IMR-90 (cell line): Measurements from ENCODE around the gene FAIM2. TPM values are rescaled to one million over a fixed set of nuclear protein-coding genes. Genes with fewer than 3 reads are reported as not detected.

Source experiments
- ATAC-seq: fragments of 200-7000 bp; cut with Tn5 transposase; 2 replicates; pipeline ENCODE4 v1.9.1; 2020; ENCODE audit warnings: low read depth, mild to moderate bottlenecking, moderate library complexity
- BruUV-seq: library from RNA; stranded (reverse); fragments of 400-500 nt; replicated peaks from 2 replicates; lab custom pipeline; 2021; lab: Mats Ljungman, UMichigan
- CTCF ChIA-PET: fragments of 300-600 bp; formaldehyde crosslinking; extraction: SDS; loops from one replicate; lab custom pipeline; 2021; ENCODE audit warnings: antibody characterized with exemption; lab: Yijun Ruan, JAX
- POLR2A ChIA-PET: fragments of 300-600 bp; sonication (Branson Sonifier 250); formaldehyde crosslinking; loops from one replicate; lab custom pipeline; 2022; ENCODE audit warnings: antibody characterized with exemption; ENCODE audit not compliant: unreplicated experiment; lab: Charles Lee
- DNase-seq: peaks from one replicate; pipeline ENCODE4 v3.0.0; 2013
- H2AFZ ChIP-seq: replicated peaks from 2 replicates; pipeline ENCODE3; 2013; ENCODE audit warnings: low read length, mild to moderate bottlenecking; ENCODE audit not compliant: poor library complexity
- H2AK5ac ChIP-seq: 2 replicates; pipeline ENCODE4 v1.6.1; 2013; ENCODE audit warnings: low read depth, low read length, inconsistent platforms
- H2AK9ac ChIP-seq: replicated peaks from 2 replicates; pipeline ENCODE3; 2013; ENCODE audit warnings: mild to moderate bottlenecking, low read depth, low read length, moderate library complexity; ENCODE audit not compliant: poor library complexity
- H2BK120ac ChIP-seq: 2 replicates; pipeline ENCODE4 v1.6.1; 2013; ENCODE audit warnings: low read depth, low read length, inconsistent platforms
- H2BK15ac ChIP-seq: 3 replicates; pipeline ENCODE4 v1.6.1; 2013; ENCODE audit warnings: low read depth, low read length, inconsistent platforms
- H2BK20ac ChIP-seq: 2 replicates; pipeline ENCODE4 v1.6.1; 2013; ENCODE audit warnings: low read depth, mild to moderate bottlenecking, inconsistent platforms, low read length, moderate library complexity
- H2BK5ac ChIP-seq: 2 replicates; pipeline ENCODE4 v1.6.1; 2013; ENCODE audit warnings: mild to moderate bottlenecking, low read depth, low read length, inconsistent platforms; ENCODE audit not compliant: poor library complexity, severe bottlenecking
- H3K14ac ChIP-seq: replicated peaks from 2 replicates; pipeline ENCODE4 v1.6.1; 2013; ENCODE audit warnings: low read depth, low read length, inconsistent platforms
- H3K18ac ChIP-seq: 2 replicates; pipeline ENCODE4 v1.6.1; 2013; ENCODE audit warnings: low read depth, low read length, control low read depth
- H3K23ac ChIP-seq: 2 replicates; pipeline ENCODE4 v1.6.1; 2013; ENCODE audit warnings: low read depth, low read length, inconsistent platforms
- H3K27ac ChIP-seq: 2 replicates; pipeline ENCODE4 v1.5.1; 2013; ENCODE audit warnings: mild to moderate bottlenecking, control low read depth, low read length; ENCODE audit not compliant: insufficient read depth
- H3K27me3 ChIP-seq: 2 replicates; pipeline ENCODE4 v1.6.1; 2013; ENCODE audit warnings: low read length; ENCODE audit not compliant: control insufficient read depth, insufficient read depth
- H3K36me3 ChIP-seq: 2 replicates; pipeline ENCODE4 v1.6.1; 2013; ENCODE audit warnings: low read length, mixed read lengths; ENCODE audit not compliant: control insufficient read depth, insufficient read depth
- H3K4ac ChIP-seq: 2 replicates; pipeline ENCODE4 v1.6.1; 2013; ENCODE audit warnings: low read depth, low read length, inconsistent platforms
- H3K4me1 ChIP-seq: 2 replicates; pipeline ENCODE4 v1.6.1; 2013; ENCODE audit warnings: low read length, mixed read lengths; ENCODE audit not compliant: control insufficient read depth, insufficient read depth
- H3K4me2 ChIP-seq: 2 replicates; pipeline ENCODE4 v1.6.1; 2013; ENCODE audit warnings: low read depth, mild to moderate bottlenecking, control low read depth, low read length, moderate library complexity
- H3K4me3 ChIP-seq: 2 replicates; pipeline ENCODE4 v1.5.1; 2013; ENCODE audit warnings: low read depth, mild to moderate bottlenecking, control low read depth, low read length, moderate library complexity; ENCODE audit not compliant: insufficient read depth
- H3K56ac ChIP-seq: 2 replicates; pipeline ENCODE4 v1.6.1; 2013; ENCODE audit warnings: low read length, inconsistent platforms; ENCODE audit not compliant: insufficient read depth; ENCODE audit errors: extremely low read depth
- H3K79me1 ChIP-seq, 2 experiments: 2 replicates each; pipeline ENCODE4 v1.6.1; 2013; ENCODE audit warnings: low read length in 2 of 2, inconsistent platforms in 1 of 2, low read depth in 1 of 2
- H3K9ac ChIP-seq: 2 replicates; pipeline ENCODE4 v1.6.1; 2013; ENCODE audit warnings: low read depth, low read length, control low read depth
- H3K9me1 ChIP-seq: 2 replicates; pipeline ENCODE4 v1.6.1; 2013; ENCODE audit warnings: low read length, inconsistent platforms; ENCODE audit not compliant: insufficient read depth
- H3K9me3 ChIP-seq: 2 replicates; pipeline ENCODE4 v1.6.1; 2013; ENCODE audit warnings: low read length; ENCODE audit not compliant: control insufficient read depth, insufficient read depth
- H4K20me1 ChIP-seq: 2 replicates; pipeline ENCODE4 v1.6.1; 2013; ENCODE audit warnings: low read length, inconsistent platforms; ENCODE audit not compliant: insufficient read depth
- H4K5ac ChIP-seq: 2 replicates; pipeline ENCODE4 v1.6.1; 2013; ENCODE audit warnings: mild to moderate bottlenecking, low read depth, low read length, control low read depth
- H4K8ac ChIP-seq, 2 experiments: 2 replicates each; pipeline ENCODE4 v1.6.1; 2013; ENCODE audit warnings: low read depth in 2 of 2, low read length in 2 of 2, control low read depth in 1 of 2, inconsistent platforms in 1 of 2
- H4K91ac ChIP-seq: 2 replicates; pipeline ENCODE4 v1.6.1; 2013; ENCODE audit warnings: low read depth, low read length, inconsistent platforms; ENCODE audit not compliant: insufficient read depth
- MXI1 ChIP-seq: IDR thresholded peaks from 2 replicates; pipeline ENCODE4 v1.6.1; 2012; ENCODE audit warnings: low read depth, mild to moderate bottlenecking, low read length, moderate library complexity, borderline replicate concordance
- POLR2A ChIP-seq: IDR thresholded peaks from 2 replicates; pipeline ENCODE4 v1.6.1; 2012; ENCODE audit warnings: mild to moderate bottlenecking, low read depth, low read length
- RAD21 ChIP-seq: IDR thresholded peaks from 2 replicates; pipeline ENCODE4 v1.6.1; 2012; ENCODE audit warnings: low read length, improper control_type of control experiment
- RCOR1 ChIP-seq: IDR thresholded peaks from 2 replicates; pipeline ENCODE4 v1.6.1; 2012; ENCODE audit warnings: mild to moderate bottlenecking, low read length, improper control_type of control experiment; ENCODE audit not compliant: insufficient replicate concordance
- SMC3 ChIP-seq: fragments of 150-350 bp; IDR thresholded peaks from 2 replicates; pipeline ENCODE4 v1.6.1; 2016; ENCODE audit warnings: low read depth, mild to moderate bottlenecking, antibody characterized with exemption, low read length, moderate library complexity
- WGBS, 2 experiments: methylation state at CpG; one replicate each; pipeline versions ENCODE4 v1.1.5 to v1.1.7; 2013; ENCODE audit warnings: missing lambda C conversion rate in 2 of 2; ENCODE audit not compliant: insufficient read length in 1 of 2; ENCODE audit errors: extremely low coverage in 2 of 2; 5-methylcytosine and 5-hydroxymethylcytosine counted together
- dilution Hi-C: fragments of 300-500 bp; cut with HindIII; formaldehyde crosslinking; loops from one replicate; pipeline ENCODE4 v1.14.3; 2018; ENCODE audit warnings: low sequenced_read_pairs; ENCODE audit not compliant: unreplicated experiment
- in situ Hi-C: fragments of 300-500 bp; cut with MboI; formaldehyde crosslinking; loops from 3 replicates; pipeline ENCODE4 v1.14.3; 2019; ENCODE audit warnings: low sequenced_read_pairs, inconsistent platforms, mixed read lengths
- intact Hi-C: fragments of 100-400 bp; cut with micrococcal nuclease; formaldehyde crosslinking; loops from 2 replicates; pipeline ENCODE4 v1.10.0; 2022
- polyA plus RNA-seq, 3 experiments: library from polyadenylated mRNA; depleted of rRNA; stranded (reverse); fragments of >200 nt; gene quantifications; 2 replicates each; pipeline ENCODE4 v1.2.3, GENCODE V29; 2012; ENCODE audit warnings: low replicate concordance in 1 of 3
- total RNA-seq: library from RNA; depleted of rRNA; stranded (reverse); fragments of >200 nt; gene quantifications from 2 replicates; pipeline ENCODE4 v1.2.3, GENCODE V29; 2012
- TF ChIP-seq, protein P1 (sequence below): fragments of 150-350 bp; IDR thresholded peaks from 2 replicates; pipeline ENCODE4 v1.6.1; 2016; ENCODE audit warnings: low read depth, mild to moderate bottlenecking, low read length, moderate library complexity, borderline replicate concordance
- TF ChIP-seq, protein P2 (sequence below): conservative IDR thresholded peaks from 2 replicates; pipeline ENCODE4 v1.5.1; 2012; ENCODE audit warnings: mild to moderate bottlenecking, low read depth, low read length, improper control_type of control experiment

The FAIM2 gene
- total and polyA plus RNA-seq, 2 of the 4 experiments (the other 2 are of a cell fraction) = 0.72 to 5.3 TPM

DNA sequence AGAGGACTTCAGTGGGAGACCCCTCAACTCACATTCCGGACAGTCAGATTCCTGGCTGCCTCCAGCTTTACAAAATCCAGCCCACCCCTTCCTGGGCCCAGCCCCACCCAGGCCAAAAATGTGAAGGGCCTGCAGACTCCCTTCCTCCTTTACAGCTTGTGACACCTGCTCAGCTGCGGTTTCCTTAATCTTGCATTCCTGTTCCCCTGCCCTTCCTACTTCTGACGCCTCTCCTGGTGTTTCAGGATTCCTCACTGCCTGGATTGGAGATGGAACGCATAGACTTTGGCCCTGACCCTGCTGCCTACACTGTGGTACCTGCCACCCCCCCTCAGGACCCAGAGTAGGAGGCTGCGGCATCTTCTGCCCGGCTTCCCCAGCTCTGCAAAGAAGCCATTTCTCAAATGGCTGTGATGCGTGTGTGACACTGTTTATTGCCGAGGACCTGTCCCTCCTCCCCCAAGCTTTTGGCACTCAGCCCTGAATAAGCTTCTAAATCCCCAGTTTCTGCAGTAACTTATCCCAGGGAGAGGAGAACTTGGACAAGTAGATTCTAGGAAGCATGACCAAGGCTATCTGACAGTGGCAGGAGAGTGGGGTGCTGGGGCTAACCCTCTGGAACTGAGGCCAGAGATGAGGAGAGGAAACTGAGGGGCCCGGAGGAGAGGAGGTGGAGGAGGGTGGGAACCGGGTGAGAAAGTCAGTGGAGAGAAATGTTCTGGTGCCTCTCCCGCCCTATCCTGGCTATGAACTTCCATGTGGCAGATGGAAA lies 35.9 kb downstream of the FAIM2 start:
- Histone ChIP-seq H3K23ac (no peak overlapping the region), H3K9ac (no peak overlapping the region), H3K9me3 (no peaks in the 10 kb centered on the region), H3K4ac (no peak overlapping the region), H3K18ac (peak overlapping the region; percentile 81; the same call in 1 of the 2 replicates), H2BK15ac (0 out of 3 replicates have a peak overlapping the region, but pooled peaks have one; percentile 5), H3K14ac (no peak overlapping the region), H4K8ac (no peak overlapping the region), H2BK5ac (no peak overlapping the region), H3K4me2 (no peak overlapping the region), H2AK9ac (peak overlapping the region; percentile 84), H3K27ac (no peak overlapping the region), H4K5ac (peak overlapping the region; percentile 24; the same call in 1 of the 2 replicates), H3K79me1 (no peaks in the 10 kb centered on the region), H3K9me1 (no peaks in the 10 kb centered on the region; the same call in 1 of the 2 replicates), H3K4me3 (no peak overlapping the region), H2AFZ (no peak overlapping the region), H3K27me3 (peaks cover 22% of the 10 kb centered on the region), H2BK120ac (no peak overlapping the region), H3K36me3 (no peaks in the 10 kb centered on the region), H4K20me1 (0 out of 2 replicates have a peak, but pooled peaks cover 4% of the 10 kb centered on the region), H3K56ac (no peak overlapping the region), H2AK5ac (0 out of 2 replicates have a peak overlapping the region, but pooled peaks have one; percentile 36), H4K91ac (no peak overlapping the region), H2BK20ac (no peak overlapping the region; the same call in 1 of the 2 replicates), H3K4me1 (peaks cover 23% of the 10 kb centered on the region)
- 56% methylated on average over 5 of the region's 11 CpGs; no CpG with 5 or more reads in 1 of the 2 experiments for WGBS, 2 experiments
- ChIA-PET POLR2A (no interaction called here), CTCF (interaction anchor here (1.6 to 2.4 kb wide), 3 partner anchors 60 to 203 kb away, joined by 4 to 9 read pairs (median 7); no protein-coding TSS in a partner anchor)
- dilution Hi-C loops = no loop called here
- in situ Hi-C loops = loop anchor here (5.0 kb wide), 2 partner anchors 85 to 185 kb away; partner anchors contain the start of gene AQP2
- ATAC-seq = no peak
- TF ChIP-seq SMC3 (no peak), MXI1 (no peak), RCOR1 (no peak), RAD21 (no peak), POLR2A (no peak)
- TF ChIP-seq, protein P1, sequence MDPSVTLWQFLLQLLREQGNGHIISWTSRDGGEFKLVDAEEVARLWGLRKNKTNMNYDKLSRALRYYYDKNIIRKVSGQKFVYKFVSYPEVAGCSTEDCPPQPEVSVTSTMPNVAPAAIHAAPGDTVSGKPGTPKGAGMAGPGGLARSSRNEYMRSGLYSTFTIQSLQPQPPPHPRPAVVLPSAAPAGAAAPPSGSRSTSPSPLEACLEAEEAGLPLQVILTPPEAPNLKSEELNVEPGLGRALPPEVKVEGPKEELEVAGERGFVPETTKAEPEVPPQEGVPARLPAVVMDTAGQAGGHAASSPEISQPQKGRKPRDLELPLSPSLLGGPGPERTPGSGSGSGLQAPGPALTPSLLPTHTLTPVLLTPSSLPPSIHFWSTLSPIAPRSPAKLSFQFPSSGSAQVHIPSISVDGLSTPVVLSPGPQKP = no peak
- TF ChIP-seq, protein P2, sequence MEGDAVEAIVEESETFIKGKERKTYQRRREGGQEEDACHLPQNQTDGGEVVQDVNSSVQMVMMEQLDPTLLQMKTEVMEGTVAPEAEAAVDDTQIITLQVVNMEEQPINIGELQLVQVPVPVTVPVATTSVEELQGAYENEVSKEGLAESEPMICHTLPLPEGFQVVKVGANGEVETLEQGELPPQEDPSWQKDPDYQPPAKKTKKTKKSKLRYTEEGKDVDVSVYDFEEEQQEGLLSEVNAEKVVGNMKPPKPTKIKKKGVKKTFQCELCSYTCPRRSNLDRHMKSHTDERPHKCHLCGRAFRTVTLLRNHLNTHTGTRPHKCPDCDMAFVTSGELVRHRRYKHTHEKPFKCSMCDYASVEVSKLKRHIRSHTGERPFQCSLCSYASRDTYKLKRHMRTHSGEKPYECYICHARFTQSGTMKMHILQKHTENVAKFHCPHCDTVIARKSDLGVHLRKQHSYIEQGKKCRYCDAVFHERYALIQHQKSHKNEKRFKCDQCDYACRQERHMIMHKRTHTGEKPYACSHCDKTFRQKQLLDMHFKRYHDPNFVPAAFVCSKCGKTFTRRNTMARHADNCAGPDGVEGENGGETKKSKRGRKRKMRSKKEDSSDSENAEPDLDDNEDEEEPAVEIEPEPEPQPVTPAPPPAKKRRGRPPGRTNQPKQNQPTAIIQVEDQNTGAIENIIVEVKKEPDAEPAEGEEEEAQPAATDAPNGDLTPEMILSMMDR = no peak
- intact Hi-C loops = loop anchor here (1.0 kb wide), 2 partner anchors 100 to 189 kb away; no protein-coding TSS in a partner anchor
- DNase-seq = no peak
- BruUV-seq = no TSS peak
